ENCODE results near the gene MCAT.

The MCAT gene

DNA sequence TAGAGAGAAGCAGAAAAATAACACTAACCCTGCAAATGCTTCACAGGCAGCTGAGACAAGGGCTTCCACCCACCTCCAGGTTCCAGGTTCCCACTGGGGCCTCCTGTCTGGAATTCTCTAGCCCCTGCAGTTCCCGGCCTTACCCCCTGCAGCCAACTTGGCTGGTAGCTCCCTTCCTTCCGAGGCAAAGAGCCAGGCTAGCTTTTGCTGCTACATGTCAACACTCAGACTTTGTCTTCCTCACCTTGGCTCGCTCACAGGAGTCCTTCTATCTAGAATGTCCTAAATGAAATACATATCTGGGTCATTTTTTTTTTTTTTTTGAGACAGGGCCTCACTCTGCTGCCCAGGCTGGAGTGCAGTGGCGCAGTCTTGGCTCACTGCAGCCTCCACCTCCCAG lies 44.1 kb downstream of the MCAT start:
- CTCF ChIA-PET: interaction anchor here (1.4 kb wide), 1 partner anchor 13 kb away, joined by 5 read pairs; no protein-coding TSS in a partner anchor
- DNase-seq (ENCODE audit: extremely low spot score): no peak

DNA sequence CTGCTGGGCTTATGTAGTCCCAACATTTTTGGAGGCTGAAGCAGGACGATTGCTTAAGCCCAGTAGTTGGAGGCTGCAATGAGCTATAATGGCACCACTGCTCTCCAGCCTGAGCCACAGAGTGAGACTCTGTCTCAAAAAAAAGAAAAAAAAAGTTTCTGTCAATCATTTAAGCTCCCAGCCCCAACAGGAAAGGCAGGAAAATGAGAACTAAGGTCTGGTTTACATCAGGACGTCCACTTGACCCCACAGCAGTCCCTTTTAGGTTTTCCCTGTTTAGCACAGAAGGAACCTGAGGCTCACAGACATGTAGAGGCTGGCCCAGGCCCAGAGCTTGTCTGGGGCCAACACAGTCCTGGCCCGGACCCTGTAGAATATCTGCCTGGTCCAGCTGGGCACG lies 44.8 kb downstream of the MCAT start:
- ChIA-PET CTCF (interaction anchor here (0.5 to 1.4 kb wide), 2 partner anchors 14 to 230 kb away, joined by 5 to 6 read pairs; no protein-coding TSS in a partner anchor), POLR2A (interaction anchor here (1.6 kb wide), 1 partner anchor 8 kb away, joined by 5 read pairs; no protein-coding TSS in a partner anchor)
- TF ChIP-seq, protein P1, sequence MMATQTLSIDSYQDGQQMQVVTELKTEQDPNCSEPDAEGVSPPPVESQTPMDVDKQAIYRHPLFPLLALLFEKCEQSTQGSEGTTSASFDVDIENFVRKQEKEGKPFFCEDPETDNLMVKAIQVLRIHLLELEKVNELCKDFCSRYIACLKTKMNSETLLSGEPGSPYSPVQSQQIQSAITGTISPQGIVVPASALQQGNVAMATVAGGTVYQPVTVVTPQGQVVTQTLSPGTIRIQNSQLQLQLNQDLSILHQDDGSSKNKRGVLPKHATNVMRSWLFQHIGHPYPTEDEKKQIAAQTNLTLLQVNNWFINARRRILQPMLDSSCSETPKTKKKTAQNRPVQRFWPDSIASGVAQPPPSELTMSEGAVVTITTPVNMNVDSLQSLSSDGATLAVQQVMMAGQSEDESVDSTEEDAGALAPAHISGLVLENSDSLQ (IDR thresholded peaks at IDR 0.05): no peak
- no peak for TF ChIP-seq SP1 (IDR thresholded peaks at IDR 0.05)
- TF ChIP-seq LEF1 (IDR thresholded peaks at IDR 0.05; ENCODE audit: borderline replicate concordance): no peak
- TF ChIP-seq ZNF384 (IDR thresholded peaks at IDR 0.05): no peak
- no peak for TF ChIP-seq NFRKB (IDR thresholded peaks at IDR 0.05)
- no peak for TF ChIP-seq ARNT (IDR thresholded peaks at IDR 0.05)
- TF ChIP-seq ELF4 (IDR thresholded peaks at IDR 0.05): no peak
- TF ChIP-seq FOXA1 (IDR thresholded peaks at IDR 0.05): no peak
- no peak for TF ChIP-seq FOXM1 (IDR thresholded peaks at IDR 0.05; ENCODE audit: borderline replicate concordance)
- TF ChIP-seq L3MBTL2 (conservative IDR thresholded peaks at IDR 0.05): no peak
- TF ChIP-seq FOXK2 (IDR thresholded peaks at IDR 0.05): no peak
- no peak for TF ChIP-seq HDGF (IDR thresholded peaks at IDR 0.05; ENCODE audit: borderline replicate concordance)
- TF ChIP-seq BHLHE40 (IDR thresholded peaks at IDR 0.05; ENCODE audit: borderline replicate concordance): no peak
- DNase-seq (ENCODE audit: extremely low spot score): no peak

More for the DNA sequence above, 44.1 kb downstream of the MCAT start:
- no peak for TF ChIP-seq ELF4 (IDR thresholded peaks at IDR 0.05)
- TF ChIP-seq NFRKB (IDR thresholded peaks at IDR 0.05): no peak
- TF ChIP-seq FOXK2 (IDR thresholded peaks at IDR 0.05): no peak
- no peak for TF ChIP-seq FOXM1 (IDR thresholded peaks at IDR 0.05; ENCODE audit: borderline replicate concordance)
- TF ChIP-seq BHLHE40 (IDR thresholded peaks at IDR 0.05; ENCODE audit: borderline replicate concordance): no peak
- TF ChIP-seq CTBP1 (IDR thresholded peaks at IDR 0.05; ENCODE audit: borderline replicate concordance): no peak
- TF ChIP-seq, protein P1 (IDR thresholded peaks at IDR 0.05): no peak
- TF ChIP-seq TARDBP (IDR thresholded peaks at IDR 0.05): no peak
- TF ChIP-seq HDGF (IDR thresholded peaks at IDR 0.05; ENCODE audit: borderline replicate concordance): no peak
- POLR2A ChIA-PET: interaction anchor here (1.6 kb wide), 1 partner anchor 9 kb away, joined by 5 read pairs; no protein-coding TSS in a partner anchor

DNA sequence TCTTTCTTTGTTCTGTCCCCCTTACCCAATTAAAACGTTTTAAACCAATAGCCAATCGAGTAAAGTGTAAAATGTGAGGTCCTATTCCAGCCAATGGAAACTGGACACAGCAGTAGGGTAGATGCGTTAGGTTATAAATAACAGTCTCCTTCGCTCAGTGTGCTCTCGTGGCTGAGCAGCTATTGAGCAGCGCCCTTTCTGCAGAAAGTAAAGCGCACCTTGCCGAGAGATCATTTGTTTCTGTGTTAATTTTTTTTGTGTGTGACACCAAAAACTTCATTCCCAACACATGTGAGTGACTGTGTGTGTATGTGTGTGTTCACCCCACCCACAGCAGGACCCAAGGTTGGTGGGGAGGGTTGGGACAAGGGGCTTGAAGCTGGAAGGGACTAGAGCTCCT lies 46.8 kb downstream of the MCAT start:
- no peak for DNase-seq (ENCODE audit: extremely low spot score)
- ChIA-PET POLR2A (no interaction called here), CTCF (interaction anchor here (0.6 kb wide), 1 partner anchor 275 kb away, joined by 4 read pairs; no protein-coding TSS in a partner anchor)
- TF ChIP-seq ZNF384 (IDR thresholded peaks at IDR 0.05): no peak
- no peak for TF ChIP-seq FOXA1 (IDR thresholded peaks at IDR 0.05)
- TF ChIP-seq HDGF (IDR thresholded peaks at IDR 0.05; ENCODE audit: borderline replicate concordance): no peak
- no peak for TF ChIP-seq NFRKB (IDR thresholded peaks at IDR 0.05)
- no peak for TF ChIP-seq L3MBTL2 (conservative IDR thresholded peaks at IDR 0.05)
- TF ChIP-seq TARDBP (IDR thresholded peaks at IDR 0.05): no peak
- TF ChIP-seq LEF1 (IDR thresholded peaks at IDR 0.05; ENCODE audit: borderline replicate concordance): no peak
- no peak for TF ChIP-seq BHLHE40 (IDR thresholded peaks at IDR 0.05; ENCODE audit: borderline replicate concordance)
- no peak for TF ChIP-seq FOXK2 (IDR thresholded peaks at IDR 0.05)

DNA sequence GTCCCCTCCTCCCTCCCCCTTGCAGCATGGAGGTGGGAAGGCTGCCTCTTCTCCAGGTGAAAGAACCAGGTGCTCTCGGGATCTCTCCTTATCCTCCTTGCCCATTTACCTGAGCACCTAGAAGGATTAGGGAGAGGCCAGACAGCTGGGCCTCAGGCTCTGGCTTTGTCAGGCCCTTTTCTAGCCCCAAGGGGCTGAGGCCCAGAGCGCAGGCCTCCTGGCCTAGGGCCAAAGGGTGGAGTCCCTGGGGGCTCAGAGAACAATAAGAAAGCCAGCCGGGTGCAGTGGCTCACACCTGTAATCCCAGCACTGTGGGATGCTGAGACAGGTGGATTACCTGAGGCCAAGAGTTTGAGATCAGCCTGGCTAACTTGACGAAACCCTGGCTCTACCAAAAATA lies 48.6 kb downstream of the MCAT start:
- DNase-seq (ENCODE audit: extremely low spot score): no peak
- CTCF ChIA-PET: no interaction called here
- TF ChIP-seq FOXA1 (IDR thresholded peaks at IDR 0.05) (no peak), SP1 (IDR thresholded peaks at IDR 0.05) (no peak), HDGF (IDR thresholded peaks at IDR 0.05; ENCODE audit: borderline replicate concordance) (no peak), SUZ12 (IDR thresholded peaks at IDR 0.05) (no peak), BHLHE40 (IDR thresholded peaks at IDR 0.05; ENCODE audit: borderline replicate concordance) (no peak)
- POLR2A ChIA-PET: no interaction called here

DNA sequence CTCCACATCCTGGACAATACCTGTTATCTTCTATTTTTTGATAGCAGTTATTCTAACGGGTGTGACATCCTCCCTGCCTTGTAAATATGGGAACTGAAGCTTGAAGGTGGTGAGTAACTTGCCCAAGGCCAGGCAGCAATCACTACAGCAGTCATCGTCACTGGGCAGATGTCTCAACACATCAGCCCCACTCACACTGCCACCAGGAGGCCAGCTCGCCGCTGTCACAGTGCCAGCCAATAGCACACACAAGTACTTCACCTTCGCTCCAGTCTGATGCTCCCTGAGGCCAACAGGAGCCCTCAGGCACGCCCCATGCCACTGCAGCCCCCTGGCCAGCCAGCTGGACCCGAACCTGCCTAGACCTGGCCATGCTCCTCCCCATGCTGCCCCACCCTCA lies 49.1 kb downstream of the MCAT start:
- POLR2A ChIA-PET: no interaction called here
- no peak for TF ChIP-seq ARNT (IDR thresholded peaks at IDR 0.05)
- TF ChIP-seq ELF4 (IDR thresholded peaks at IDR 0.05): no peak
- TF ChIP-seq, protein P1 (IDR thresholded peaks at IDR 0.05): no peak
- TF ChIP-seq L3MBTL2 (conservative IDR thresholded peaks at IDR 0.05): no peak
- TF ChIP-seq SP1 (IDR thresholded peaks at IDR 0.05): no peak

DNA sequence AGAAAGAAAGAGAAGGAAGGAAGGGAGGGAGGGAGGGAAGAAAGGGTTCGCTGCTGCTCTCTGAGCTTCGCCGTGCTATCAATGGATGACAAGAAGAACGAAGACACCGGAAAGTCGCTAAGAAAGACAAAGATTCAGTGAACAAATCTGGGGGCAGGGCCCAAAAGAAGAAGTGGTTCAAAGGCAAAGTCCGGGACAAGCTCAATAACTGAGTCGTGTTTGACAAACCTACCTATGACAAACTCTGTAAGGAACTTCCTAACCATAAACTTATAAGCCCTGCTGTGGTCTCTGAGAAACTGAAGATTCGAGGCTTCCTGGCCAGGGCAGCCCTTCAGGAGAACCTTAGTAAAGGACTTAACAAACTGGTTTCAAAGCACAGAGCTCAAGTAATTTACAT lies 51.1 kb downstream of the MCAT start:
- POLR2A ChIA-PET: no interaction called here
- CTCF ChIA-PET: interaction anchor here (0.6 kb wide), 1 partner anchor 58 kb away, joined by 3 read pairs; no protein-coding TSS in a partner anchor
- no peak for DNase-seq (ENCODE audit: extremely low spot score)
- TF ChIP-seq, protein P1 (IDR thresholded peaks at IDR 0.05): no peak
- no peak for TF ChIP-seq ELF4 (IDR thresholded peaks at IDR 0.05)
- TF ChIP-seq FOXM1 (IDR thresholded peaks at IDR 0.05; ENCODE audit: borderline replicate concordance): no peak
- TF ChIP-seq L3MBTL2 (conservative IDR thresholded peaks at IDR 0.05): no peak
- no peak for TF ChIP-seq SP1 (IDR thresholded peaks at IDR 0.05)
- TF ChIP-seq LEF1 (IDR thresholded peaks at IDR 0.05; ENCODE audit: borderline replicate concordance): no peak
- TF ChIP-seq ARNT (IDR thresholded peaks at IDR 0.05): no peak
- no peak for TF ChIP-seq SUZ12 (IDR thresholded peaks at IDR 0.05)
- no peak for TF ChIP-seq FOXA1 (IDR thresholded peaks at IDR 0.05)
- no peak for TF ChIP-seq NFRKB (IDR thresholded peaks at IDR 0.05)
- TF ChIP-seq HDGF (IDR thresholded peaks at IDR 0.05; ENCODE audit: borderline replicate concordance): no peak
- TF ChIP-seq BHLHE40 (IDR thresholded peaks at IDR 0.05; ENCODE audit: borderline replicate concordance): no peak
- no peak for TF ChIP-seq FOXK2 (IDR thresholded peaks at IDR 0.05)

More for the DNA sequence above, 49.1 kb downstream of the MCAT start:
- CTCF ChIA-PET: no interaction called here
- no peak for DNase-seq (ENCODE audit: extremely low spot score)

Data from HEK293T (cell line).